Lung (tissue), 12 donors: ENCODE results near the gene PTPRU. TPM values are rescaled to one million over a fixed set of nuclear protein-coding genes. Genes with fewer than 3 reads are reported as not detected.

Experiments
- ATAC-seq: fragments of 200-7000 bp; cut with Tn5 transposase; one replicate; pipeline ENCODE4 v1.9.1; 2020; ENCODE audit warnings: moderate number of reproducible peaks; ENCODE audit not compliant: insufficient read depth, low FRiP score
- DNase-seq, 3 donors: peaks; one replicate each; pipeline ENCODE4 v3.0.0-alpha.2; 2013 to 2017
- H3K27ac ChIP-seq, 2 donors: one replicate each; pipeline ENCODE4 v1.5.1; 2013; ENCODE audit warnings: mild to moderate bottlenecking in 2 of 2, moderate library complexity in 2 of 2, control low read depth in 1 of 2, inconsistent platforms in 1 of 2, low read depth in 1 of 2, low read length in 1 of 2
- H3K27me3 ChIP-seq, 3 donors: one replicate each; pipeline ENCODE4 v1.5.1; 2013; ENCODE audit warnings: low read length in 2 of 3; ENCODE audit not compliant: control insufficient read depth in 3 of 3, insufficient read depth in 3 of 3
- H3K36me3 ChIP-seq, 4 donors: one replicate each; pipeline ENCODE4 v1.5.1; 2013; ENCODE audit warnings: low read length in 4 of 4, mild to moderate bottlenecking in 1 of 4, moderate library complexity in 1 of 4; ENCODE audit not compliant: control insufficient read depth in 4 of 4, insufficient read depth in 4 of 4
- H3K4me1 ChIP-seq, 5 donors: one replicate each; pipeline ENCODE4 v1.5.1; 2013; ENCODE audit warnings: low read length in 5 of 5, mild to moderate bottlenecking in 2 of 5, moderate library complexity in 1 of 5; ENCODE audit not compliant: control insufficient read depth in 5 of 5, insufficient read depth in 5 of 5
- H3K4me3 ChIP-seq: one replicate; pipeline ENCODE4 v1.5.1; 2013; ENCODE audit warnings: mild to moderate bottlenecking, control low read depth, moderate library complexity
- H3K9ac ChIP-seq, 2 donors: one replicate each; pipeline ENCODE4 v1.5.1; 2013; ENCODE audit warnings: low read length in 2 of 2, control low read depth in 1 of 2; ENCODE audit not compliant: insufficient read depth in 1 of 2
- H3K9me3 ChIP-seq, 4 donors: one replicate each; pipeline ENCODE4 v1.5.1; 2013; ENCODE audit warnings: low read length in 3 of 4, mild to moderate bottlenecking in 1 of 4, moderate library complexity in 1 of 4; ENCODE audit not compliant: control insufficient read depth in 4 of 4, insufficient read depth in 3 of 4
- CTCF ChIP-seq: IDR thresholded peaks from 2 replicates; pipeline ENCODE4 v1.5.1; 2012; ENCODE audit warnings: mild to moderate bottlenecking; ENCODE audit errors: control extremely low read depth, extremely low read depth
- WGBS, 2 donors: extraction: QIAGEN DNeasy Blood & Tissue Kit; methylation state at CpG; one replicate each; pipeline ENCODE4 v1.1.7; 2013; 5-methylcytosine and 5-hydroxymethylcytosine counted together
- polyA plus RNA-seq, 2 donors: library from polyadenylated mRNA; stranded (reverse); fragments of 200-250 nt; gene quantifications; one replicate each; pipeline ENCODE4 v1.2.1, GENCODE V29; 2013
- total RNA-seq, 2 donors: library from RNA; depleted of rRNA in 1 of 2; stranded (reverse); fragments of >200 nt in 1 of 2; gene quantifications; one replicate each; pipeline ENCODE4 v1.2.1, GENCODE V29; 2014 to 2021
- donor health status: control.
- donor health status: control.
- donor health status: Bipolar disorder and iron deficiency.
- donor health status: healthy.
- donor health status: DM: yes; HTN: yes; CAD: no.

Gene PTPRU
- total and polyA plus RNA-seq, 4 donors, result 22.6 to 55.3 (median 32.9) TPM

- DNase-seq (no peak), ATAC-seq (no peak)
- no peak overlapping the region for H3K4me3 ChIP-seq
- no peaks in the 10 kb centered on the region for H3K4me1 ChIP-seq
- TF ChIP-seq CTCF, result no peak
- peaks cover 0 to 16% (median 8%) of the 10 kb centered on the region in 4 donors for H3K36me3 ChIP-seq
- H3K9me3 ChIP-seq, result no peaks in the 10 kb centered on the region
- no peak overlapping the region for H3K27ac ChIP-seq
- H3K9ac ChIP-seq, result no peak overlapping the region
- WGBS, 2 donors, result 82 to 88% methylated on average over 6 of the region's 6 CpGs
- H3K27me3 ChIP-seq, result no peaks in the 10 kb centered on the region
Measured at GRCh38 chr1:29223521-29223920, 12.8 kb upstream of the PTPRU start.

GRCh38 chr1:29224356-29224837, 11.9 kb upstream of the PTPRU start:
- TF ChIP-seq CTCF, result no peak
- no peaks in the 10 kb centered on the region for H3K9me3 ChIP-seq
- no peak for DNase-seq
- H3K36me3 ChIP-seq, result peaks cover 0 to 16% (median 7%) of the 10 kb centered on the region in 4 donors
- H3K4me3 ChIP-seq, result no peak overlapping the region
- H3K27ac ChIP-seq, result no peak overlapping the region
- no peaks in the 10 kb centered on the region for H3K27me3 ChIP-seq
- no peak overlapping the region for H3K9ac ChIP-seq
- no peak for ATAC-seq
- 93 to 94% methylated on average over 5 of the region's 5 CpGs for WGBS, 2 donors
- H3K4me1 ChIP-seq, result no peaks in the 10 kb centered on the region

- H3K27ac ChIP-seq, result no peak overlapping the region
- DNase-seq, result no peak
- H3K27me3 ChIP-seq, result no peaks in the 10 kb centered on the region
- no peak for ATAC-seq
- no peaks in the 10 kb centered on the region for H3K9me3 ChIP-seq
- H3K36me3 ChIP-seq, result peaks cover 0 to 14% (median 5%) of the 10 kb centered on the region in 4 donors
- H3K9ac ChIP-seq, result no peak overlapping the region
- WGBS, 2 donors, result 93 to 98% methylated on average over 4 of the region's 4 CpGs
- no peak overlapping the region for H3K4me3 ChIP-seq
- no peak for TF ChIP-seq CTCF
- H3K4me1 ChIP-seq, result peaks cover 0 to 8% (median 3%) of the 10 kb centered on the region in 5 donors
Measured at GRCh38 chr1:29225361-29225760, 11.0 kb upstream of the PTPRU start.

DNA sequence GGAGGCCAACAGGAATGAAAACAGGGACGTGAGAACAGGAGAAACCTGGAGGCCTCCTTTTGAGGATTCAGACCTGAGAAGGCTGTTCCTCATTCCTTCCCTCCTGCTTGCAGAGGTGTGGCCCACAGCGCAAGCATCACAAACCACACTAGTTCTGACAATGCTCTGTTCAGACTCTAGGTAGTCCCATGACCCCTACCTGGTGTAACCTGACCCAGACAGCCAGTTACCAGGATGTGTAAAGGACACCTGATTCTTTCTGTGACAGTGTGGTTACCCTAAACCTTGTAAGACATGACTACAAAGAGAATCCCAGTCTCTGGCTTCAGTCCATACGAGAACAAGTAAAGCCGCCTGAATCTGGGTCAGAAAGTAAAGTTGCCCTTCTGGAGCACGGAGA, 8.8 kb upstream of the PTPRU start:
- Histone ChIP-seq H3K4me1 (peaks cover 0 to 9% (median 6%) of the 10 kb centered on the region in 5 donors), H3K27ac (no peak overlapping the region), H3K9me3 (no peaks in the 10 kb centered on the region), H3K36me3 (peaks cover 0 to 10% (median 3%) of the 10 kb centered on the region in 4 donors), H3K9ac (no peak overlapping the region), H3K4me3 (no peak overlapping the region), H3K27me3 (no peaks in the 10 kb centered on the region)
- whole genome bisulfite sequencing, 2 donors, result 91% methylated on average over 5 of the region's 5 CpGs
- DNase-seq (no peak), ATAC-seq (no peak)
- no peak for TF ChIP-seq CTCF
